Measurements from ENCODE around the gene ASB13.

Gene ASB13

GRCh38 chr10:5666008-5666840, at the start of gene ASB13:
ASB13 (minus strand) TSS chr10:5666595; CDS start chr10:5666551, 44 bp downstream.
- peak within 1 kb of the TSS; percentile 66 for H3K4me3 ChIP-seq (ENCODE audit: low read depth, low read length)
- TF ChIP-seq, protein P1, sequence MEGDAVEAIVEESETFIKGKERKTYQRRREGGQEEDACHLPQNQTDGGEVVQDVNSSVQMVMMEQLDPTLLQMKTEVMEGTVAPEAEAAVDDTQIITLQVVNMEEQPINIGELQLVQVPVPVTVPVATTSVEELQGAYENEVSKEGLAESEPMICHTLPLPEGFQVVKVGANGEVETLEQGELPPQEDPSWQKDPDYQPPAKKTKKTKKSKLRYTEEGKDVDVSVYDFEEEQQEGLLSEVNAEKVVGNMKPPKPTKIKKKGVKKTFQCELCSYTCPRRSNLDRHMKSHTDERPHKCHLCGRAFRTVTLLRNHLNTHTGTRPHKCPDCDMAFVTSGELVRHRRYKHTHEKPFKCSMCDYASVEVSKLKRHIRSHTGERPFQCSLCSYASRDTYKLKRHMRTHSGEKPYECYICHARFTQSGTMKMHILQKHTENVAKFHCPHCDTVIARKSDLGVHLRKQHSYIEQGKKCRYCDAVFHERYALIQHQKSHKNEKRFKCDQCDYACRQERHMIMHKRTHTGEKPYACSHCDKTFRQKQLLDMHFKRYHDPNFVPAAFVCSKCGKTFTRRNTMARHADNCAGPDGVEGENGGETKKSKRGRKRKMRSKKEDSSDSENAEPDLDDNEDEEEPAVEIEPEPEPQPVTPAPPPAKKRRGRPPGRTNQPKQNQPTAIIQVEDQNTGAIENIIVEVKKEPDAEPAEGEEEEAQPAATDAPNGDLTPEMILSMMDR (IDR thresholded peaks at IDR 0.05; ENCODE audit: low read depth, low read length): no peak
- in situ Hi-C loops (cut with HindIII; ENCODE audit: low sequenced_read_pairs): no loop called here
- peak; percentile 18 for DNase-seq (ENCODE audit: low read depth, low spot score)

GRCh38 chr10:5711642-5712041, 45.2 kb upstream of the ASB13 start:
- in situ Hi-C loops (cut with HindIII; ENCODE audit: low sequenced_read_pairs): no loop called here
- H3K4me3 ChIP-seq (ENCODE audit: low read depth, low read length): no peak overlapping the region
- DNase-seq (ENCODE audit: low read depth, low spot score): no peak
- TF ChIP-seq, protein P1 (IDR thresholded peaks at IDR 0.05; ENCODE audit: low read depth, low read length): no peak

DNA sequence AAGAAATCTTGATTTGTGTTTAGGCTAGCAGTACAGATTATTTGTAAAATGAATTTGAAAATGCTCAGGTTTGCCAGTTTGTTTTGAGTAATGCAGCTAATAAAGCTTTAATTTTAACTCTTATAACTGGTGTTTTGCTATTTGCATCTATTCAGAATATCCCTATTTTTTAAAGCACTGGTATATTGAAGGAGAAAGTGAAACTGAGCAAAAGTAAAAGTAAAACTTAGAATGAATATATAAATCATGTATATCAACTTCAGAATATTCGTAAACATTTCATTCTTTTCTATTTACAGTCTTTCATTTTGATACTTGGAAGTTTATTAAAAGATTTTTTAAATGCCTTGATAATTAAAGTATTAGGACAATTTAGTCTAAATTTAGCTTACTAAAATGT, 44.5 kb upstream of the ASB13 start:
- no peak for DNase-seq (ENCODE audit: low read depth, low spot score)
- H3K4me3 ChIP-seq (ENCODE audit: low read depth, low read length): no peak overlapping the region
- in situ Hi-C loops (cut with HindIII; ENCODE audit: low sequenced_read_pairs): no loop called here
- TF ChIP-seq, protein P1 (IDR thresholded peaks at IDR 0.05; ENCODE audit: low read depth, low read length): no peak

- no peak overlapping the region for H3K4me3 ChIP-seq (ENCODE audit: low read depth, low read length)
- in situ Hi-C loops (cut with HindIII; ENCODE audit: low sequenced_read_pairs): no loop called here
- TF ChIP-seq, protein P1 (IDR thresholded peaks at IDR 0.05; ENCODE audit: low read depth, low read length): no peak
- no peak for DNase-seq (ENCODE audit: low read depth, low spot score)
These were observed 43.5 kb upstream of the ASB13 start for GRCh38 chr10:5709865-5710264.

- TF ChIP-seq, protein P1 (IDR thresholded peaks at IDR 0.05; ENCODE audit: low read depth, low read length): no peak
- no peak overlapping the region for H3K4me3 ChIP-seq (ENCODE audit: low read depth, low read length)
- no peak for DNase-seq (ENCODE audit: low read depth, low spot score)
- in situ Hi-C loops (cut with HindIII; ENCODE audit: low sequenced_read_pairs): no loop called here
These were observed 42.0 kb upstream of the ASB13 start for GRCh38 chr10:5708356-5708755.

GRCh38 chr10:5698062-5698461, 31.7 kb upstream of the ASB13 start:
- H3K4me3 ChIP-seq (ENCODE audit: low read depth, low read length): no peak overlapping the region
- in situ Hi-C loops (cut with HindIII; ENCODE audit: low sequenced_read_pairs): no loop called here
- DNase-seq (ENCODE audit: low read depth, low spot score): no peak
- TF ChIP-seq, protein P1 (IDR thresholded peaks at IDR 0.05; ENCODE audit: low read depth, low read length): no peak
